A673 (cell line): ENCODE measurements around the gene GUCA2B. TPM values are rescaled to one million over a fixed set of nuclear protein-coding genes. Genes with fewer than 3 reads are reported as not detected.

Experiments
- BruUV-seq: library from RNA; stranded (reverse); fragments of 400-500 nt; replicated peaks from 2 replicates; lab custom pipeline; 2021; lab: Mats Ljungman, UMichigan
- CTCF ChIA-PET: fragments of 300-600 bp; sonication (Branson Sonifier 250); formaldehyde crosslinking; loops from one replicate; lab custom pipeline; 2022; ENCODE audit warnings: antibody characterized with exemption; lab: Charles Lee
- POLR2A ChIA-PET: fragments of 300-600 bp; sonication (Branson Sonifier 250); formaldehyde crosslinking; loops from one replicate; lab custom pipeline; 2022; ENCODE audit warnings: antibody characterized with exemption; ENCODE audit not compliant: low non-redundant PET; lab: Charles Lee
- DNase-seq: peaks from one replicate; pipeline ENCODE4 v3.0.0-alpha.2; 2015; ENCODE audit warnings: low spot score
- H3K27ac ChIP-seq: fragments of 200-600 bp; sonication (generic); 2 replicates; pipeline ENCODE4 v1.5.1; 2016; ENCODE audit warnings: mixed run types, low read depth, mild to moderate bottlenecking, mixed read lengths, antibody characterized with exemption, low read length; ENCODE audit not compliant: poor library complexity, severe bottlenecking
- H3K27me3 ChIP-seq: fragments of 200-600 bp; sonication (generic); replicated peaks from 2 replicates; pipeline ENCODE4 v1.6.1; 2017; ENCODE audit warnings: mixed run types, low read depth, mild to moderate bottlenecking, mixed read lengths, antibody characterized with exemption, low read length; ENCODE audit not compliant: insufficient read depth, poor library complexity
- H3K36me3 ChIP-seq: fragments of 200-600 bp; sonication (generic); 2 replicates; pipeline ENCODE4 v1.6.1; 2016; ENCODE audit warnings: mixed run types, mild to moderate bottlenecking, mixed read lengths, antibody characterized with exemption, low read length; ENCODE audit not compliant: insufficient read depth, poor library complexity, severe bottlenecking
- H3K4me1 ChIP-seq: fragments of 200-600 bp; sonication (generic); 2 replicates; pipeline ENCODE4 v1.6.1; 2017; ENCODE audit warnings: mixed run types, mild to moderate bottlenecking, mixed read lengths, antibody characterized with exemption, low read length; ENCODE audit not compliant: insufficient read depth, poor library complexity, severe bottlenecking
- H3K4me3 ChIP-seq: fragments of 200-600 bp; sonication (generic); 2 replicates; pipeline ENCODE4 v1.5.1; 2016; ENCODE audit warnings: low read depth, mixed run types, mild to moderate bottlenecking, mixed read lengths, low read length; ENCODE audit not compliant: poor library complexity, severe bottlenecking
- H3K9me3 ChIP-seq: fragments of 200-600 bp; sonication (generic); 2 replicates; pipeline ENCODE4 v1.6.1; 2016; ENCODE audit warnings: mixed run types, low read depth, mild to moderate bottlenecking, mixed read lengths, antibody characterized with exemption, low read length; ENCODE audit not compliant: poor library complexity, severe bottlenecking
- EZH2 ChIP-seq: fragments of 200-600 bp; sonication (generic); IDR thresholded peaks from 2 replicates; pipeline ENCODE4 v1.6.1; 2017; ENCODE audit warnings: borderline replicate concordance, low read depth, mild to moderate bottlenecking, mixed read lengths, antibody characterized with exemption, low read length; ENCODE audit not compliant: poor library complexity, severe bottlenecking
- intact Hi-C: fragments of 100-400 bp; cut with micrococcal nuclease; formaldehyde crosslinking; loops from one replicate; pipeline ENCODE4 v1.10.0; 2022; ENCODE audit not compliant: unreplicated experiment
- total RNA-seq: library from RNA; stranded (reverse); gene quantifications from 2 replicates; pipeline ENCODE4 v1.2.3, GENCODE V29; 2021
- TF ChIP-seq, protein P1 (sequence below): fragments of 300-800, 200-600 bp; sonication (generic); conservative IDR thresholded peaks from 2 replicates; pipeline ENCODE4 v1.5.1; 2017; ENCODE audit warnings: low read depth, mild to moderate bottlenecking, antibody characterized with exemption, low read length, moderate library complexity, mixed read lengths

GUCA2B gene
- total RNA-seq, 1 experiment from 2014 or later = not detected

DNA sequence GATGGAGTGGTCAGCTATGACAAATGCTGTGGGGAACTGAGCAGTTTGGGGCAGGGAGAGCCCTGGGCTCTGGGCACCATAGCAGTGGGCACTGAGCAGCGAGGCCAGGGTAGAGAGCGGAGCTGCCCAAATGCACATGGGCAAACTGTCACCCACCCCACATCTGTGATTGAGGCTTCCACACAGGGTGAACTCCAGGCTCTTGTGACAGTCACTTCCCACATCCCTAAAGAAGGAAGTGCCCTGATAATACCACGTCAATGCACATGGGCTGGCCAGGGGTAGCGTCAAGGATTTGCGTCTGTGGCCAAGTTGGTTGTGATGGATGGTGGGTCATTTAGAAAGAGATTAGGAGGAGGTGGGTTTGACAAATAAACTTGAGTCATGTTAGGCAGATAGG lies 2.6 kb upstream of the GUCA2B start:
- DNase-seq = no peak
- H3K27me3 ChIP-seq = peaks cover 7% of the 10 kb centered on the region
- H3K9me3 ChIP-seq = no peaks in the 10 kb centered on the region
- POLR2A ChIA-PET = no interaction called here
- H3K4me1 ChIP-seq = no peaks in the 10 kb centered on the region
- no peaks in the 10 kb centered on the region for H3K36me3 ChIP-seq
- intact Hi-C loops = no loop called here
- BruUV-seq = no TSS peak
- no peak overlapping the region for H3K4me3 ChIP-seq
- CTCF ChIA-PET = no interaction called here
- no peak overlapping the region for H3K27ac ChIP-seq
- TF ChIP-seq, protein P1, sequence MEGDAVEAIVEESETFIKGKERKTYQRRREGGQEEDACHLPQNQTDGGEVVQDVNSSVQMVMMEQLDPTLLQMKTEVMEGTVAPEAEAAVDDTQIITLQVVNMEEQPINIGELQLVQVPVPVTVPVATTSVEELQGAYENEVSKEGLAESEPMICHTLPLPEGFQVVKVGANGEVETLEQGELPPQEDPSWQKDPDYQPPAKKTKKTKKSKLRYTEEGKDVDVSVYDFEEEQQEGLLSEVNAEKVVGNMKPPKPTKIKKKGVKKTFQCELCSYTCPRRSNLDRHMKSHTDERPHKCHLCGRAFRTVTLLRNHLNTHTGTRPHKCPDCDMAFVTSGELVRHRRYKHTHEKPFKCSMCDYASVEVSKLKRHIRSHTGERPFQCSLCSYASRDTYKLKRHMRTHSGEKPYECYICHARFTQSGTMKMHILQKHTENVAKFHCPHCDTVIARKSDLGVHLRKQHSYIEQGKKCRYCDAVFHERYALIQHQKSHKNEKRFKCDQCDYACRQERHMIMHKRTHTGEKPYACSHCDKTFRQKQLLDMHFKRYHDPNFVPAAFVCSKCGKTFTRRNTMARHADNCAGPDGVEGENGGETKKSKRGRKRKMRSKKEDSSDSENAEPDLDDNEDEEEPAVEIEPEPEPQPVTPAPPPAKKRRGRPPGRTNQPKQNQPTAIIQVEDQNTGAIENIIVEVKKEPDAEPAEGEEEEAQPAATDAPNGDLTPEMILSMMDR = no peak
- no peak for TF ChIP-seq EZH2

DNA sequence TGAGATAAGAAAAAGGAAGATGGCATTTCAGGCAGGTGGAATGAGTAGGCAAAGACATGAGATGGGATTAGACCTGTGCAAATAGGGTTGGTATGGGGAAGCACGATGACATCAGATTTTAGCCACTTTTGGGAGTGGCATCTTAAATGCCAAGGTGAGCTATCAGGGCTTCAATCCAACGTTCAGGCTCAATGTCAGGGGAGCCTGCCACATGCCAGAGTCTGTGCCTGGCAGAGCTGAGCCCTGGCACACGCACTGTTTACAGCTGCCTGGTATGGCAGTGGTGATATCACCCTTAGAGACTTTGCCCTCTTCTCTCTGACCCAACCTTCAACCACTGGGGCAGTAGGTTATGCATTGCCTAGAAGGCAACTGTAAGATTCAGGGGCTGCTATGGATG lies 1.1 kb upstream of the GUCA2B start:
- no TSS peak for BruUV-seq
- TF ChIP-seq, protein P1 = no peak
- no peak for TF ChIP-seq EZH2
- Histone ChIP-seq H3K4me3 (no peak overlapping the region), H3K36me3 (no peaks in the 10 kb centered on the region), H3K9me3 (no peaks in the 10 kb centered on the region), H3K27me3 (peaks cover 7% of the 10 kb centered on the region), H3K27ac (no peak overlapping the region), H3K4me1 (no peaks in the 10 kb centered on the region)
- intact Hi-C loops = no loop called here
- DNase-seq = no peak
- ChIA-PET POLR2A (no interaction called here), CTCF (interaction anchor here (0.8 kb wide), 1 partner anchor 21 kb away, joined by 4 read pairs; no protein-coding TSS in a partner anchor)

GRCh38 chr1:42153624-42154023 lies 414 bp downstream of the GUCA2B start:
- ChIA-PET CTCF (no interaction called here), POLR2A (no interaction called here)
- Histone ChIP-seq H3K4me3 (no peak overlapping the region), H3K4me1 (no peaks in the 10 kb centered on the region), H3K27me3 (peaks cover 2% of the 10 kb centered on the region), H3K27ac (no peak overlapping the region), H3K9me3 (no peaks in the 10 kb centered on the region), H3K36me3 (no peaks in the 10 kb centered on the region)
- no peak for DNase-seq
- intact Hi-C loops = no loop called here
- TF ChIP-seq, protein P1 = no peak
- no peak for TF ChIP-seq EZH2
- no TSS peak for BruUV-seq
